Amniotic stem cell (primary cell): Measurements from ENCODE around the gene MRTFA.

Experiments
- DNase-seq: peaks from one replicate; lab custom pipeline; 2025; lab: John Stamatoyannopoulos, UW

MRTFA gene

GRCh38 chr22:40426594-40427333 lies 209.8 kb downstream of the MRTFA start:
- no peak for DNase-seq

GRCh38 chr22:40425082-40425481 lies 211.4 kb downstream of the MRTFA start:
- no peak for DNase-seq

GRCh38 chr22:40423882-40424640 lies 212.5 kb downstream of the MRTFA start:
- DNase-seq = no peak

- DNase-seq = no peak
These were observed 213.2 kb downstream of the MRTFA start for GRCh38 chr22:40423310-40423688.

- no peak for DNase-seq
These were observed 213.8 kb downstream of the MRTFA start for GRCh38 chr22:40422558-40423309.

- DNase-seq = no peak
These were observed 214.6 kb downstream of the MRTFA start for GRCh38 chr22:40421941-40422340.

- no peak for DNase-seq
These were observed 215.5 kb downstream of the MRTFA start for GRCh38 chr22:40421082-40421350.

GRCh38 chr22:40420341-40421081 lies 216.0 kb downstream of the MRTFA start:
- DNase-seq = no peak

- DNase-seq = no peak
These were observed 216.8 kb downstream of the MRTFA start for GRCh38 chr22:40419718-40420117.

- no peak for DNase-seq
These were observed 217.9 kb downstream of the MRTFA start for GRCh38 chr22:40418366-40419201.

GRCh38 chr22:40417881-40418280 lies 218.6 kb downstream of the MRTFA start:
- no peak for DNase-seq

GRCh38 chr22:40417041-40417440 lies 219.5 kb downstream of the MRTFA start:
- DNase-seq = no peak

- DNase-seq = no peak
These were observed 219.9 kb downstream of the MRTFA start for GRCh38 chr22:40416636-40417035.

- DNase-seq = no peak
These were observed 220.3 kb downstream of the MRTFA start for GRCh38 chr22:40416267-40416570.

GRCh38 chr22:40415531-40416266 lies 220.8 kb downstream of the MRTFA start:
- DNase-seq = no peak

- DNase-seq = no peak
These were observed 221.5 kb downstream of the MRTFA start for GRCh38 chr22:40414838-40415505.

GRCh38 chr22:40414311-40414710 lies 222.2 kb downstream of the MRTFA start:
- no peak for DNase-seq

GRCh38 chr22:40413873-40414272 lies 222.6 kb downstream of the MRTFA start:
- DNase-seq = no peak

GRCh38 chr22:40412441-40412840 lies 224.1 kb downstream of the MRTFA start:
- no peak for DNase-seq

- DNase-seq = no peak
These were observed 225.0 kb downstream of the MRTFA start for GRCh38 chr22:40411506-40411861.
